HG03571 (cell line): Measurements from ENCODE around the gene ST6GALNAC3.
A peak's percentile ranks its signal among the peaks of the same experiment; 100 is the strongest.
"Not testable (repeated sequence)": the region's sequence is repeated elsewhere in the genome, so short reads cannot be mapped to it uniquely, and the experiment has no call there.

Experiments used
- ATAC-seq: cut with Tn5 transposase; IDR thresholded peaks from one replicate; pipeline ENCODE4 v1.9.1; 2021; ENCODE audit not compliant: unreplicated experiment

The ST6GALNAC3 gene

DNA sequence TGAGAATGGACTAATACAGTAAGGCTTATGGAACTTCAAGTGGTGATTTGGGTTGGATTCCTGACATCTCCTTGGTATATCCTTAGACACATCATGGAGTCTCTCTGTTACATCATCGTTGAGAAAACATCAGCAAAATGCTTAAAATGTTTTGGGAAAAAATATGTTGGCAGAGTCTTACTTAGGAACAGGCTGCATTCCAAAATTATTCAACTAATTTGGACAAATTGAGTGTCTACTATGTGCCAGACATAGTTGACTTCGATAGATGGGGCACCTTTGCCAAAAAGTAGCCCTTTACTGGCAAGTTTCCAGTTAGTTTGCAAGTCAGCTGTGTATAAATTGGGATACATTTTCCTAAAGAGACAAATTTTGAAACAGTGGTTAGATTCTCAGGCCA lies 539.3 kb downstream of the ST6GALNAC3 start:
- ATAC-seq: no peak

DNA sequence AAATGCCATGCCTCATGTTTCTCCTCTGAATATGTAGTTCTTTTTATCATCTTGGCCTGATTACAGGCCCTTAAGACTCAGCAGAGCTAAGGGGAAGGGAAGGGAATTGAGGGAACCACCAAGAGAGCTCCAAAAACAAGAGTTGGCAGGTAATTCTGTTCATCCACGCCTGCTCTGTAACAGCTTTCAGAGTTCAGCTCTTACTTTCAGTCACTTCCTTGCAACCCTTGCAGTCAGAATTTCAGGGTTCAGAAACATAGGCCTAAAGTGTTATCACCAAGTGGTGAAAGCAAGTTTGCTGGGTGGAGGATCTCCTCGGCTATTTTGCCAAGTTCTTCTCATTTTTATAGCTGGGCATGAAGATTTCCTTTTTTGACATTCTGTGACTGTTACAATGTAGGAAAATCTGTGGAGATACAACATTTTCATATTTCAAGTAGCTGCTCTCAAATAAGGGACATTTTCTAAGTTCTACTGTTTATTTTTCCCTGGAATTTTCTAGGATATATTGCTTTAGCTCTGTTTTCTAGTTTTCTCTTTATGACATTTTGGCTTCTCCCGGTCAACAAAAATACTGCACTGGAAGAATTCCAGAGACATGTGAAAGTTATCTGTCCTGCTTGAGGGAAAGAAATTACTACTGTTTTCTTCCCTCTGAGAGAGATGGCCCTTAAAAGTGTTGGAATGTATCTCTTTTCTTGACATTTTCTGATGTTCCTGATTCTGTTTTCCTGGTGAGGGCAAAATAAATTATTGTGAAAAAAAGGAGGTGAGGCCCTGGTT lies 540.9 kb downstream of the ST6GALNAC3 start:
- ATAC-seq: no peak

DNA sequence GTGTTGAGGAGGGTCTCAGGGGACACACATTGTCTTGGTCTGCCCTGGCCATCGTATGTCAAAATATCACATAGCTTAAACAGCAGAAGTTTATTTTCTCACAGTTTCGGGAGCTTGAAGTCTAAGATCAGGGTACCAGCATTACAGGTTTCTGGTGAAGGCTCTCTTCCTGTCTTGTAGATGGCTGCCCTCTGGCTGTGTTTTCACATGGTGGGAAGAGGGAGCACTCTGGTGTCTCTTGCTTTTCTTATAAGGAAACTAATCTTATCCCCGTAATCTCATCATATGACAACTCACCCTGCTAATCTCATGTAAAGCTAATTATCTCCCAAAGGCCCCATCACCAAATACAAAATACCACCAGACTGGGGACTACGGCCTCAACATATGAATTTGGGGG lies 545.8 kb downstream of the ST6GALNAC3 start:
- no peak for ATAC-seq

DNA sequence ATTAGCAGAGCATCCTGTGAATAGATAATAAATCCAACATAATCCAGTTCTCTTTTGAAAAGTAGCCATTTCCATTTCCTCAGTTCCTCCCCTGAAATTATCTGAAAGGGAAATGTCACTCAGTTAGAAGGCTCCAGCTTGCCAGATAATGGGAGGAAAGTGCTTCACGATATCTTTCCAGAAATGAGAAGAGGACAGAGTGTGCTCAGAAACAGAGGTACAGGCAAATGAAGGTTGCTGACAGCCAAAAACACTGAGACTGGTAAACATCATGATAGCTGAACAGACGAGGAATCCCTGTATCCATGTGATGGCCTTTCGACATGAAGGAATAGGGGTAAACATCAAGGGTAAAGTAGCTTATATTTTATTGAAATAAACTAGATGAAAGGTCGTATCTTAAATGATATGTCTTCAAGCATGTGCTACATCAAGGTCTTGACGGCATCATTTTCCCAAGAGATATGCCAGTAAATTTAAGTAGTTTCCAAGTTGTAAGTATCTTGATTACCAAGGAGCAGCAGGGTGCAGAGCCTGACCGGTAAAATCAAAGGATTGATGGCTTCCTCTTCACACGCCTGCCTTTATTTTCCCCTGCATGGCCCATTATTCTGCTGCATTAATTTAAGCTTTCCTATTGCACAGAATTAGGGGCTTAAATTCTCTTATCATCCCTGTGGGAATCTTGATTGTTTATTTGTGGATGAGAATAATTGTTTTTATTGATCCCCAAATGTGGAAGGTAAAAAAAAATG lies 548.4 kb downstream of the ST6GALNAC3 start:
- no peak for ATAC-seq

DNA sequence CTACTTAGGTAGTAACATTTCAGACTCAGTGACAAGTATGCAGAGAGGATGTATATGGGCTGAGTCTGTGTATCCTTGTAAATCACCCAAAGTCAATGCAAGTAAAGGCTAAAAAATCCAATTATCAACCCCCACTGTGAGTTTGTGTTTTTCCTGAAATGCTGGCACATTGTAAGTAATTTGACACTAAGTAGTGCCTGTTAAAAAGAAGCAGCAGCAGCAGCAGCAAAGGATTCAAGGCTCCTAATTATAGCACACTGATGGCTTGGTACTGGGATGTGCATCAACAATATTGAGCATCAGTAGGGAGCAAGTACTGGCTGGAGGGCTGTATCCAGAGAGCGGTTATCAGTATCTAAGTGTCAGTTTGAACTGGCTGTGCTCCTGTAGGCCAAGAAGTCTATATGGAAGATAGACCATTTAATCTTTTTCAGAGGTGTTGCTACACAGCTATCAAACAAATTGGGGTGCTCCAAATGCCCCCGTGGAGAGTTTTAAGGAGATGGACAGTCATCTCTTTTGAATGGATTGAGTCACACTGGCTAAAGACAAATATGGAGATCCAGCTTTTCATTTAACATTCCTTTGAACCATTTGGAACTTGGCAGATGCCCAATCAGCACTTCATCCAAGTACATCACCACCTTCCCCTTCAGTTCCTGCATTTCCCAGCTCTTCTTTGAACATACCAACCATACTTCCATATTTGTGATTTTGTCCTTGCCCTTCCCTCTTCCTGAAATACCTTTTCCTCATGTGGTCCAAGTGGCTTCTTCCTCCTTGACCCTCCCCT lies 551.5 kb downstream of the ST6GALNAC3 start:
- ATAC-seq: no peak

DNA sequence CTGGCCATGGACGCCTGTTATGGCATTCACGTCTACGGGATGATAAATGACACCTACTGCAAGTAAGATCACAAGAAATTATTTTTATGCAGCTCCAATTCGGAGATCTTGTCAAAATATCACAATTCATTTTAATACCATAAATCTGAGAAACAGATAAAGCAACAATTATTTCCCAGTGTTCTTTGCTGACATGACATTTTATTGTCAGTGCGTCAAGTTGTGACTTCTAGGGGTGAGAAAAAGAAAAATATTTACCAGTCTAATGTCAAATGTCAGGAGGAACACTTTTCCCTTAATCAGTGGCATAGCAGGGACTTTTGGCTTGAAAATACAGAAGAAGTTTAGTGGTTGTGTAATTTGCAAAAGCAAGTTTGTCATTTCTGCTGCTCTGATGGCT lies 553.0 kb downstream of the ST6GALNAC3 start:
- no peak for ATAC-seq

DNA sequence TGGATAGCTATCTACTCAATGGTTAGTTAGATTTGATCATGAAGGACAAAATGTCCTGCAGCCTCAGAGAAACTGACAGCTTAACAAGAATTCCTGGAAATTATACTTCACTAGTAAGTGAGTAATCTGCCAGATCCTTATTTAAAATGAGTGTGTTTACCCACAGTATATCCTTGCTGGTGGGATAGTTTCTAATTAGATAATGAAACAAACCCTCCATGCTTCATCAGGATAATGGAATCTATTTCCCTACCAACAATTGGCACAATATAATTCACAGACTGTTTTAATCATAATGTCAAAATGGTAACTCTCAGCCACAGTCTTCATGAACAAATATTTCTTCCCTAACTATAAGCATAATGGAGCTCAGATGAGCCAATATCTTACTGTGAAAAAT lies 553.4 kb downstream of the ST6GALNAC3 start:
- ATAC-seq: no peak

DNA sequence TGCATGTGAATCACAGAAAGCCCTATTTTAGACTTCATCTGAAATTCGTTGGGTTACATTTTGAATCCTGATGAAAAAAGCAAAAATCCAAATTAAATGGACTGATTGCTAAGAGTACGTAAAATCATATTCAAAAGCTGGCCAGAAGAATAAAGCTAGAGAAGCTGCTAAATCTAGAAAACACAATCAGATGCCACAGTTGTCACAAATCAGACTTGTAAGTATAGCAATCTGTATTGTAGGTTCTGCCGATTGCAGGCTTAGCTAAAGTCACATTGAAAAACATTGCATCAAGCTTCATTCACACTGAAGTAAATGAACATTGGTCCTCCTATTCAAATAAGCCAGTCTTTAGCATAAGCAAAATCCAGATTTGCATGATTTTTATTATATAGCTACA lies 557.6 kb downstream of the ST6GALNAC3 start:
- ATAC-seq: no peak

DNA sequence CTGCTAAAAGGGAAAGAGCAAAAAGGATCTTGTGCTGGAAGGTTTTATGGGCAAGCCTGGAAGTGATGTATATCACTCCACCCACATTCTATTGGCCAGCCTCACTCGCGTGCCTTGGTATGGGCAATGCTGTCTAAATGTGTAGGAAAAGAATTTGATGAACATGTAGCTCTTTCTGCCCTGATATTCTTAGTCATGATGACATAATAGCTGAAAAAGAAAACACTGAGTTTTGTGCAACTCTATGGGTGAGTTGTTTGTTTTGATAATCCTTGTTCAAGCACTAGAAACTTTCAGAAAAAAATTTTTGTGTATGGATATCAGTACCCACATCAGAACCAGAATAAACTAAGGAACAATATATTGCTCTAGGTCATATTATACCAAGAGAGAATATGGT lies 561.2 kb downstream of the ST6GALNAC3 start:
- no peak for ATAC-seq

DNA sequence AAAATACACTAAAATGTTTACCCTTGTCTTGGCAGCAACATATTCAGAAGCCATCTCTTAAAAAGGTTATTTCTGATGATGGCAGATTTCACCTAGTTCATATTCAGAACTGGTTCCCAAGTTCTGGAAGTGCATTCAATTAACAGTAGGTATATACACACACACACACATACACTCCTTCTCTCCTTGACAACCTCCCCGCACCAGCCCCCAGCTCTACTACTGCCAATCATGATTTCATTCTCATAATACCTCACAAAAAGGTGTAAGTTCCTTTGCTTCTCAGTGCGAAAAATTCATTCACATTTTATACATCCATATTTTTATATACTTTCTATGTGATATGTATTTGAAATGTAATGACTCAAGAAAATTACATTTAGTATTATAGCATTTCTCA lies 564.6 kb downstream of the ST6GALNAC3 start:
- ATAC-seq: no peak

DNA sequence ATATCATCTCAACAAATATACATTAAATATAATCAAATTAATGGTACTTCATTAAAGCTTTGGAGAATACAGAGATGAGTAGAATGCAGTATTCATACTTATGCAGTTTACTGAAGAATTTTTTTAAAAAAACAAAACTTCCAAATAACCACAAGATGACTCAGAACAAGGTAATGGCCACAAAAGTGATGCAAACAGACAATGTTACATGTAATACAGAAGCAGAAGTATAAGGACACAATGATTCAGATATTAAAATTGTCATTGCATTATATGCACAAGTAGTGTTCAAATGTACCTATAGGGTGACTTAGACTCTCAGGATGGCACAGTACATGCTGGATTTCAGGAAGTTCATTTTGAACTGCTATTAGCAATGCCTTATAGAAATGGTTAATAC lies 565.5 kb downstream of the ST6GALNAC3 start:
- ATAC-seq: no peak

DNA sequence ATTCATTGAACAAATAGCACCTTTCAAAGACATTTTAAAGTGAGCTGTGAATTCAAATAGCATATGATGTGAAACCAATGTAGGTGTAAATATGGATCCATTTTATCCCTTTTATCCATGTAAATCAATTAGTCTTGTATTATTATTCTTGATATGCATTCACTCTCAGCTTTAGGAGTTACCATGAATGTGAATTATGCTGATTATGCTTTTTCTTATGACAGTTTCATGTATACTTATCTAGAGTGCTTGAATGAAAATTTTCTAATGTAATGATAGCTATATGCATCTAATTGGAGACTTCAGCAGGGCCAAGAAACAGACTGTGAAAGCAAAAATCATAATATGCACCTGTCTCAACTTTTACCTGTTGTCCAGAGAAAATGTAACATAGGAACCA lies 566.2 kb downstream of the ST6GALNAC3 start:
- no peak for ATAC-seq

DNA sequence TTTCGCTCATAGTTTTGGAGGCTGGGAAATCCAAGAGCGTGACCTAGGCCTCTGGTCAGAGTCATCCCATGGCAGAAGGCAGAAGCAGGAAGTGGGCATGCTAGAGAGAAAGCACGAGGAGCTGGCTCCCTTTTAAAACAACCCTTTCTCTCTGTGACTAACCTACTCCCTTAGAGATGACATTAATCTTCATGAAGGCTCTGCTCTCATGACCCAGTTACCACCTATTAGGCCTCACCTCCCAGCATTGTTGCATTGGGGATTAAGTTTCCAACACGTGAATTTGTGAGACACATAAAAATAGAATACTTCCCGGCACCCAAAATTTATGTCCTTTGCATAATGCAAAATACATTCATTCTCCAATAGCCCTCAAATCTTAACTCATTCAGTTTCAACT lies 569.6 kb downstream of the ST6GALNAC3 start:
- no peak for ATAC-seq

DNA sequence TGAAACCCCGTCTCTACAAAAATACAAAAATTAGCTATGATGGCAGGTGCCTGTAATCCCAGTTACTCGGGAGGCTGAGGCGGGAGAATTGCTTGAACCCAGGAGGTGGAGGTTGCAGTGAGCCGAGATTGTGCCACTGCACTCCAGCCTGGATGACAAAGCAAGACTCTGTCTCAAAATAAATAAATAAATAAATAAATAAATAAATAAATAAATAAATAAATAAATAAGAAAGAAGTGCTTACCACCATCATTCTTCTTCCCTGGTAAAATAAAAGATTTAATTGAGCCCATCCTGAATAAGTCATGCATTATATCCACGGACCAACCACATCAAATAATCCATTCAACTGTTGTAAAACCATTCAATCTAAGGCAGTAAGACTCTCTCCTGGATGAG lies 578.3 kb downstream of the ST6GALNAC3 start:
- ATAC-seq: not testable (repeated sequence)

DNA sequence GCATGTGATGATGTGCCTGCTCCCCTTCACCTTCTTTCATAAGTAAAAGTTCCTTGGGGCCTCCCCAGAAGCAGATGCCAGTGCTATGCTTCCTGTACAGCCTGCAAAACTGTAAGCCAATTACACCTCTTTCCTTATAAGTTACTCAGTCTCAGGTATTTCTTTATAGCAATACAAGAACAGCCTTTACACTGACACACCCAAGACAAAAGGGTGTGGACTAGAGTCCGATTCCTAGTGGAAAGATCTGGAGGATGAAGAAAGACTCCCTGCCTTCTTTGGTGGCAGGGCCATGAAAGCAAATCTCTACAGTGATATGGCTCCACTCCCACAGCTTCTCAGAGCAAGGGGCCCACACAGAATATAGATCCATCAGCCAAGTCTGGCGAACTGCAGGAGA lies 583.1 kb downstream of the ST6GALNAC3 start:
- ATAC-seq: no peak

DNA sequence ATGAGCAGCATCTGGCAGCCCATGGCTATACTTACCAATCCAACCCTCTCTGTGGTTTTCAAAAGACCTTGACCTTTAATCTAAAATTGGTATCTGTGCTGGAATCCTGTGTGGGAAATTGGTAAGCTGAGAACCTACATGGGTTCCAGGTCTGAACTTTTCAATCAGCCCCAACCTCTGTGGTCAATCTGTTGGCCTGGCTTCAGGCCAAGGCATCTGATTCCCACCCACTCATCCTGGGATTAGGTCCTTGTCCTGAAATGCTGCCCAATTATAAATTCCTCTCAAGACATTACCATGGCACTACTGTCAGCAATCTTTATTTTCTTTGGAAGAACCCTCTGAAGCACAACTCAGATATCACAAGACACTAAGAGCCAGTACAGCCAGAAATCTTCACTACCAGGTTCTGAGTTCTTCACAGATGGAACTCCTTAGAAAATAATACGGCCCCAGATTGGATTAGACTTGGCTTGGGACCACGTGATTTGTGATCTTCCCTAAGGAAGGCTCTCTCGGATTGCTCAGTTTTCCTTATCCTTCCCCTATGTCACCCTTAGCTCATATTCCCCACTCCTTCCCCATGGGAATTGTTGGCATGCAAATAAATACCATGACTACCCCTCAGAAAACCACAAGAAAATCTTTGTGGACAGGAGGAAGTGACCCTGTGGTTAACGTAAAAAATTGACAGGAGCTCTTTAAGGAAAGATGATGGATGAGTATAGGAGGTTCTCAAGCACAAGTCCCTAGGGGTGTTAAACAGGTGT lies 584.8 kb downstream of the ST6GALNAC3 start:
- ATAC-seq: no peak

DNA sequence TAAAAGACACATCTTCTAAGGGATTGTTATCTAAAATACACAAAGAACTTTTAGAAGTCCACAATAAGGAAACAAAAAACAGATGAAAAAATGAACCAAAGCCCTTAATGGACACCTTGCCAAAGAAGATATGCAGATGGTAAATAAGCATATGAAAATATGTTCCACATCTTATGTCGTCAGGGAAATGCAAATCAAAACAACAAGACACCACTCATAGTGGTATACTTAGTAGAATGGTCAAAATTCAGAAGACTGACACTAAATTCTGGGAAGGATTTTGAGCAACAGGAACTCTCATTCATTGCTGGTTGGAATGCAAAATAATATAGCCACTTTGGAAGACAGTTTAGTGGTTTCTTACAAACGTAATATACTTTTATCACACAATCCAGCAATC lies 587.0 kb downstream of the ST6GALNAC3 start:
- no peak for ATAC-seq

DNA sequence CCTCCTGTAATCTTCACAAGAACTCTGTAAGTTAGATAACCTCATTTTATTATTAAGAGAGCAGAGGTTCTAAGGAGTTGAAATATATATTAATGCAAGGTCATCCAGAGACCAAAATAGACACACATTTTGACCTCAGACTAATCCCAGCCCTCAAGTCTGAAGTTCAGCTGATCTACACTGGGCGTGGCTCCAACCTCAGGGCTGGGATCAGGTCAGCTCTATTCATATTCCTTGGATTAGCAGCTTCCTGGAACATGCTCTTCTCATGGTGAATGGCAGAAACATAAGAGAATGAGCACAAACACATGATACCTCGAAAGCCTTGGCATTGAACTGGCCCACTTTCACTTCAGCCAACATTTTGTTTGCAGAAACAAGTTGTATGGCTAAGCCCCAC lies 592.0 kb downstream of the ST6GALNAC3 start:
- ATAC-seq: no peak

DNA sequence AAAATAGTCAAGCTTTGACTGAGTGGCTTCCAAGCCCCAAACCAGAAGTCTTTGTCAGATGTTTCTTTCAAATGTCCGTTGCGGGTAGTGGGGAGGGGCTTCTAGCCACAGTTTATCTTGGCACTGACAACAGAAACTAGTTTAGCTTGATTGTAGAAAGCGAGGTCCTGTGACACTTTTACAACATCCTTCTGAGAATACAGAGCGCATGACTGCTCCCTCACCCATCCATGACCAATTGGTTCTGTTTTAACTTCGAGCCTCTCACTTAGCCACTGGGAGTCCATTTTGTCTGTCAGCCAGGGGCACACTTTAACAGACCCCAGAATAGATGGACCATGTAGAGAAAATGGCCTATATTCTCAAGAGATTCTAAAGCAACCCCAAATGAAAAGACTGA lies 593.5 kb downstream of the ST6GALNAC3 start:
- peak; percentile 92 for ATAC-seq

DNA sequence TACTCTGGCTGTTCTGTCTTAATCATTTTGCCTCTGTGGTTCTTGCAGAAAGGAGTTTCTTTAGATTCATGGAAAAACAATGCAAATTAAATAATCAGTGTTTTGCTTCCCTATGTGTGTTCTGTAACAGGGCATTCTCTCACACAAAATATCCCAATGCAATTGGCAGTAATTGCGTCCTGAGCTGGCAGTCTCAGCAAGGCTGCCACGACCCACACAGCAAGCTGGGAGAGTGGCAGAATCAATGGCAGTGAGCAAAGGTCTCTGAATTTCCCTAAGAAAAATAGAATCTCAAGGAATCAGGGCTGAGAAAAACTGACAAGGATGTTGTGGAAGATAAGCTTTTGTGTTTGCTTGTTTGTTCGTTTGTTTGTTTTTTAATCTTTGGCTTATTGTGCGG lies 594.6 kb downstream of the ST6GALNAC3 start:
- ATAC-seq: no peak
